Spleen (tissue), 7 donors: ENCODE results near the gene PDILT.

Experiments
- POLR2A ChIP-seq, 3 donors: fragments of 450-650 bp; IDR thresholded peaks; one replicate each; pipeline ENCODE4 v1.5.1; 2017; ENCODE audit warnings: antibody characterized with exemption in 3 of 3, mild to moderate bottlenecking in 1 of 3
- POLR2AphosphoS5 ChIP-seq, 3 donors: sonication (generic); formaldehyde crosslinking; IDR thresholded peaks; one replicate each; pipeline ENCODE4 v1.5.1; 2017; ENCODE audit warnings: antibody characterized with exemption in 3 of 3
- TF ChIP-seq, protein P1 (sequence below), 11 experiments: fragments of 200-600 bp in 7 of 11; fragments of 450-650 bp in 4 of 11; sonication (generic) in 4 of 11; IDR thresholded peaks in 8 of 11; conservative IDR thresholded peaks in 3 of 11; 1 replicate in 7 of 11; 2 replicates in 4 of 11; pipeline versions ENCODE4 v1.4.0 to v1.8.0; 2016 to 2021; ENCODE audit warnings: antibody characterized with exemption in 11 of 11, inconsistent platforms in 4 of 11, mild to moderate bottlenecking in 1 of 11
- donor health status: DM: no; HTN: no; CAD: no; lungs with moderate emphysema.
- donor health status: DM: no; HTN: no; CAD: no.
- donor health status: DM: no; HTN: no; CAD: no.

DNA sequence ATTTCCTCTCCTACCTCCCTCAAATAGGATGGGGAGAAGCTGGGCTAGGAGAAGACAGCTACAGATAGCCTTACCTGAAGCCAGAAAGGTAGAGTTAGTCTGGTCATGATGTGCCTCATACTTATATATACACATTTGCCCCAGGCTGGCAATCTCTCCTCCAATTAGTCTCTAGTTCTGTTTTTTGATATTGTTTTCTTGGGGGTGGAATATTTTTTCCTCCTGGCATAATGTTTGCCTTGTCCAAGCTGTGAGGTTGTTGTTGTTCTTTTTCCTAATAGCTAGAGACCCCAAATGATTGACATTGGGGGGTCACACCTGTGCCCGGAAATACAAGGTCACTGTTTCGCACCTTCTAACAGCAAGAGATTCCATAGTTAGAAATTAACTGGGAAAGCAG, 51.9 kb downstream of the PDILT start, which contains the start of gene UMOD:
- TF ChIP-seq, protein P1, sequence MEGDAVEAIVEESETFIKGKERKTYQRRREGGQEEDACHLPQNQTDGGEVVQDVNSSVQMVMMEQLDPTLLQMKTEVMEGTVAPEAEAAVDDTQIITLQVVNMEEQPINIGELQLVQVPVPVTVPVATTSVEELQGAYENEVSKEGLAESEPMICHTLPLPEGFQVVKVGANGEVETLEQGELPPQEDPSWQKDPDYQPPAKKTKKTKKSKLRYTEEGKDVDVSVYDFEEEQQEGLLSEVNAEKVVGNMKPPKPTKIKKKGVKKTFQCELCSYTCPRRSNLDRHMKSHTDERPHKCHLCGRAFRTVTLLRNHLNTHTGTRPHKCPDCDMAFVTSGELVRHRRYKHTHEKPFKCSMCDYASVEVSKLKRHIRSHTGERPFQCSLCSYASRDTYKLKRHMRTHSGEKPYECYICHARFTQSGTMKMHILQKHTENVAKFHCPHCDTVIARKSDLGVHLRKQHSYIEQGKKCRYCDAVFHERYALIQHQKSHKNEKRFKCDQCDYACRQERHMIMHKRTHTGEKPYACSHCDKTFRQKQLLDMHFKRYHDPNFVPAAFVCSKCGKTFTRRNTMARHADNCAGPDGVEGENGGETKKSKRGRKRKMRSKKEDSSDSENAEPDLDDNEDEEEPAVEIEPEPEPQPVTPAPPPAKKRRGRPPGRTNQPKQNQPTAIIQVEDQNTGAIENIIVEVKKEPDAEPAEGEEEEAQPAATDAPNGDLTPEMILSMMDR (IDR thresholded peaks at IDR 0.05 in 8 of 11, conservative IDR thresholded peaks at IDR 0.05 in 3 of 11): no peak
- TF ChIP-seq POLR2A (IDR thresholded peaks at IDR 0.05) (no peak), POLR2AphosphoS5 (IDR thresholded peaks at IDR 0.05) (no peak)
